NCI-H1417 (cell line): ENCODE data around the gene ESRRG.

Experiments
- DNase-seq, 3 experiments: peaks; one replicate each; lab custom pipeline; 2025; lab: John Stamatoyannopoulos, UW

Gene ESRRG

GRCh38 chr1:216723274-216723780 lies at the start of gene ESRRG:
ESRRG (minus strand) TSS chr1:216723429; CDS start chr1:216723299, 130 bp downstream.
- peak; percentile 43 to 94 (median 82) for DNase-seq

GRCh38 chr1:216771922-216772321 lies 48.7 kb upstream of the ESRRG start:
- DNase-seq = no peak

DNA sequence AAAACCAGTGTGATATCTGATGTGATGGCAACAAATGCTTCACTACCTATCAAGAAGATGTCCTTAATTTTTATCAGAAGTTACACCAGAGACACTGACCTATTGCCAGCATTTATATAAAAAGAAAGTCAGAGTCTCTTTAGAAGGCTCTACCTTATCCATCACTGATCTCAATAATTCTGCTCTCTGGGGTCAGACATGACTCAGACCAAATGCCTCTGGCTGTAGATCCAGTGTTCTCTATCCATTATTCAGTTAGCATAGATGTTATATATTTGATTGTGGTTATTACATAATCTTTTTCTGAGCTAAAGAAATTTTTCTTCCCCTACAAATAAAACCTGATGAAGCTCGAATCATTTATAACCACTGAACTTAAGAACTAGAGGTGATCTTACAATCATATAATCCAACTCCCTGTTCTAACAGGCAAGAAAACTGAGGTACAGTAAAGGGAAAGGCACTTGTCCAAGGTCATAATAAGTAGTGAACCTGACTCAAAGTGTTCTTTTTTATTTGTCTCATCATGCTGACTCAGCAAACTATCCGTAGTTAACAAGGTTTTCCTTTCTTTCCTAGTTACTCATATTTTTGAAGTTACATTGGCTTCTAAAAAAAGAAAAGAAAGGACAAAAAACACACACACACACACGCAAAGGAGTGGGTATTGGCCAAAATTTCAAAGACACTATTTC lies 43.6 kb upstream of the ESRRG start:
- DNase-seq = no peak

DNA sequence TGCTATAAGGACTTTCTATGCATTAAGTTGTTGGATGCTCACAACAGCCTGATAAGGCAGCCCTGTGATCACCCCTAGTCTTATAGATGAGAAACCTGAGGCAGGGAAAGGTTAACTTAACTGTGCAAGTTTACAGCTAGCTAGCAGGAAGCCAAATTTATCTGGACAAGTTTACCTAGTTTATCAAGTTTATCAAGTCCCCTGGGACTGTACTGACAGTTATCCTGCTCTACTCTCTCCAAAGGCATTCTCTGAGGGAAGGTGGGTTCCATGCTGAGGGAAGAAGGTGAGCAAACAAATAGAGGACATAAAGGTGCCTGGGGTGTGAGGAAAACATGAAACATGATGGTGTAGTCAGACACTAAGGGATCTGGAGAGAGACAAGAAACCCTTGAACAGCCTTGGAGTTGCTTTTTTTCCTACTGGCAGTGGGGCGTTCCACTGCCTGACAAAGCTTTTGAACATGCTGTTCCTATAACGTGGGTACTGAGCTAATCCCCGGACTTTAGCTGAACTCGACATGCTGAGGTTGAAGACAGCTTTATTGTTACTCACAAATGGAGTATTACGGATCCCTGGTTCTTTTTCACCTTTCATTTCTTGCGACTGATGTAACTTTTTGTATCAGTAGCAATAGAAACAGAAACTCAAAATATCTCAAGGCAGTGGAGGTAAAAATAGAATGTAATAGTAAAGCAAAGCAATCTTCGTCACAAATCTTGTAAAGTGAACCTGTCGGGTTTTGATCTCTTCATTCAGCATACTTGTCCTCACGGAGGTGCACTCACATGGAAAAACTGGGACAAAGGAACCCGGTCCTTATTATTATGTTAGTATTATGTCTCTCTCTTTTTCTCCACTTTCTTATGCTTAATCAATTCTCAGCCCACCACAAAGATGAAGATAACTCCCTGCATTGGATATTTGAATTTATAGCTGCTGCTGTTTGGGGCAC lies 42.4 kb upstream of the ESRRG start:
- DNase-seq = no peak

DNA sequence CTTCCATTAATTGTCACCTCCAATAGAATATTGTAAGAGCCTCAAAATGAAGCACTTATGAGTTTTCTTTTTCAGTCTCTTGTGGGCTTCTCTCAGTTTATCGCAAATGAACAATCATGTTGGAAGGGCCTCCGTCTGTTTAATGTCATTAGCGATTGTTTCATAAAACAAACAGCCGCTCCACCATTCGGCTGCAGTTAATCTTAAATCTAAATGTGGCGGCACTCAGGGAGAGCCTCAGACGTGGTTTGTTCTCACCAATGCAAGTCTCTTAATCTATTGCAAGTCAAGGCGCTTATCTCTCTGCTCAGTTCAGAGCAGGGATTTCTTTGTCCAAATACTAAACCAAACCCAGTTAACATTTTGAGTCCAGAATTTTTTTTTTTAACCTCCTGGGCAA lies 34.9 kb upstream of the ESRRG start:
- DNase-seq = no peak

- DNase-seq = no peak
Measured at GRCh38 chr1:216757110-216757509, 33.9 kb upstream of the ESRRG start.

GRCh38 chr1:216750961-216751360 lies 27.7 kb upstream of the ESRRG start:
- no peak for DNase-seq

DNA sequence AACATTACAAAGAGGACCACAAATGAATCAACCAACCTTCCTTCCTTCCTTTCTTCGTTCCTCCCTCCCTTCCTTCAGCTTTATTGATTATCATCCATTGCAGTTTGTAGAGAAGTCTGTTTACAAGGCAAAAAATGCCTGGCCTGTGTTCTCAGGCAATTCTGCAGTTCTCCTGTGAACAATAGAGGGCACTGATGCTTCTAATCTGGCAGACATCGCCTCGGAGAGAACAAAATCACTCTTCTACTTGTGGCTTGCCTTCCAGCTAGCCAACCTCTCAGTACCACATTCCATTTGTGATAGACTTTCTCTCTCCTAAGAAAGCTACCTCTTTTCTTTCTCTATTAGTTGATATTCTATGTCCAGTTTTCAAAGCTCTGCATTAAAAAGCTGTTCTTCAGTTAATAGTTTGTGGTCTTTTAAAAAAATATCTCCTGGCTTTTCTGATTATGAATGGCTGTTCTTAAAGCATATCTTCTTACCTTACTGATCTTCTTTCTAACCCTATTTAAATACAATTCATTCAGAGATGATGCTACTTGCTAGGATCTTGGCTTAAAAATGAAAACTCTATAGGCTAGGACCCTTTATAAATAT lies 26.9 kb upstream of the ESRRG start:
- DNase-seq = peak; percentile 23 to 84 (median 50)

DNA sequence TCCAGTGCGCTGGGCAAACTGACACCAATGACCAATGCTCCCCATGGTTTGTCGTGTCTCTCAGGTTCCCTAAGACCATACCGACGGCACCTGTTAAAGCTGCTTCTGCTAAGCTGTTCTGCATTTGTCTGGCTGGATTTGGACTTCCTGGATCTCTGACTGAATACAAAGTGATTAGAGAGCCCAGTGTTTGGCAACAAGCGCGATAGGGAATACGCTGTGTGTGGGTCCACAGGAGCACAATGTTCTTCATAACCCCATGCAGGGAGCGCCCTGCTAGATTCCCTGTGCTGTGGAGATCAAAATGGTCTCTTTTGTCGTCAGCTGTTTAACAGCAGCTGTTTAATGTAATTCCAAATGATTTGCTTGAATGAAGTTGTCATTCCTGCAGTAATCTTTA lies 26.0 kb upstream of the ESRRG start:
- DNase-seq = peak in 1 of 3 experiments; percentile 28

- DNase-seq = peak in 2 of 3 experiments; percentile 7 to 46
Measured at GRCh38 chr1:216742625-216743024, 19.4 kb upstream of the ESRRG start.

GRCh38 chr1:216740331-216740730 lies 17.1 kb upstream of the ESRRG start:
- no peak for DNase-seq

GRCh38 chr1:216739793-216740192 lies 16.6 kb upstream of the ESRRG start:
- DNase-seq = no peak

GRCh38 chr1:216732121-216732520 lies 8.9 kb upstream of the ESRRG start:
- DNase-seq = no peak

DNA sequence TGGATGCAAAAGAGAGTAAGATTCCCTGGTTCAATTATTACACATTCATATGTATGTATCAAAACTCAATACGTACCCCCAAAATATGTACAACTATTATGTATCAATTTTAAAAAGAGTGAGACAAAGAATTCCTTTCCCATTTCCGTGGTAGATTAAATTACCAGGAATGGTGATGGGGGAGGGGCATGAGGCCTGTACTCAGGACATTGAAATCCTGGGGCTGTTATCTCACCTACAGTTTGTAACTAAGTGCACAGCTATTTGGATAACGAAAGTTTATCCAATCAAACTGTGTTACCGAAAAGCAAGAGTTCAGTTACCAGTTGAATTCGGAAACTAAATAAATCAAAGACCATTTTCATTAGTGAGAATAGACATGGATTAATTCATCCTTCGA lies 8.3 kb upstream of the ESRRG start:
- DNase-seq = no peak

- DNase-seq = no peak
Measured at GRCh38 chr1:216726435-216726834, 3.2 kb upstream of the ESRRG start.

DNA sequence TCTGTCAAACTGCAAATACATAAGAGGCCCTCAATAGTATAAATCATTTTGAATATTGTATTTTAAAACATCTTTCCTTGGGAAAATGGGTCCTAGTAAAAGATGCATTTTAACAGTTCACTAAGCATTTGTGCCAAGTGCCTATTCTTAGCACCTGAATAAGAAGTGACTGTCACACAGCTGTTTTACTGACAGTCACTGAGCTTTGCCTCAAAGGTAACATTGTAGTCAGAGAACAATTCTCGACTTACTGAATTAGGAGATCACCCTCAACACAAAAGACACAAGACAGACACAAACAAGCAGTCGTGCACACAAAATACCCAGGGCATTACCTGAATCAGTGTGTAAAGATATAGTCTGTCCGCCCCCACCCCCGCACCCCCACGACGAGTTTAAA lies 408 bp downstream of the ESRRG start:
- no peak for DNase-seq

- DNase-seq = peak in 1 of 3 experiments; percentile 25
Measured at GRCh38 chr1:216721863-216722262, 1.4 kb downstream of the ESRRG start.

- no peak for DNase-seq
Measured at GRCh38 chr1:216721062-216721461, 2.2 kb downstream of the ESRRG start.

GRCh38 chr1:216711712-216712111 lies 11.5 kb downstream of the ESRRG start:
- DNase-seq = no peak

- DNase-seq = no peak
Measured at GRCh38 chr1:216710598-216711333, 12.5 kb downstream of the ESRRG start.

GRCh38 chr1:216710055-216710454 lies 13.2 kb downstream of the ESRRG start:
- peak in 1 of 3 experiments; percentile 13 for DNase-seq

GRCh38 chr1:216705676-216706075 lies 17.6 kb downstream of the ESRRG start:
- DNase-seq = peak in 1 of 3 experiments; percentile 42
